ENCODE results near the gene VNN1.
"Not testable (repeated sequence)": the region's sequence is repeated elsewhere in the genome, so short reads cannot be mapped to it uniquely, and the experiment has no call there.

VNN1 gene

DNA sequence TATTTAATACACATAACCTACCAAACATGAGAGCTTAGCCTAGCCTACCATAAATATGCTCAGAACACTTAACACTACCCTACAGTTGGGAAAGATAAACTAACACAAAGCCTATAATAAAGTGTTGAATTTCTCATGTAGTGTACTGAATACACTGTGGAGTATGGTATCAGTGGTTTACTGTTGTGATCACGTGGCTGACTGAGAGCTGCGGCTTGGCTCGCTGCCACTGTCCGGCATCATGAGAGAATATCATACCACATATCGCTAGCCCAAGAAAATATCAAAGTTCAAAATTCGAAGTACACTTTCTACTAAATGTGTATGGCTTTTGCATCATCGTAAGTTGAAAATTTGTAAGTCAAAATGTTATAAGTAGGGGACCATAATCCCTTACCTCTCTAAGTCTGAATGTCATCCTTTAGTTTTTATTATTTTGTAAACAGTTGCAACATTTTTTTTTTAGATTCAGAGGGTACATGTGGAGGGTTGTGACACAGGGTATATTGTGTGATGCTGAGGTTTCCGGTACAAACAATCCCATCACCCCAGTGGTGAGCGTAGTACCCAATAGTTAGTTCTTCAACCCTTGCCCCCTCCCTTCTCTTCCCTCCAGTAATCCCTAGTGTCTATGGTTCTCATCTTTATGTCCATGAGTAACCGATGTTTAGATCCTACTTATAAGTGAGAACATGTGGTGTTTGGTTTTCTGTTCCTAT is 40.3 kb downstream of the VNN1 start:
- DNase-seq (ENCODE audit: low read depth in 1 of 2, low spot score in 1 of 2), result no peak

GRCh38 chr6:132671295-132671694 is 42.6 kb downstream of the VNN1 start:
- no peak for DNase-seq (ENCODE audit: low read depth in 1 of 2, low spot score in 1 of 2)

GRCh38 chr6:132669690-132670291 is 44.1 kb downstream of the VNN1 start:
- DNase-seq (ENCODE audit: low read depth in 1 of 2, low spot score in 1 of 2), result no peak

GRCh38 chr6:132666118-132666517 is 47.7 kb downstream of the VNN1 start:
- no peak for DNase-seq (ENCODE audit: low read depth in 1 of 2, low spot score in 1 of 2)

DNA sequence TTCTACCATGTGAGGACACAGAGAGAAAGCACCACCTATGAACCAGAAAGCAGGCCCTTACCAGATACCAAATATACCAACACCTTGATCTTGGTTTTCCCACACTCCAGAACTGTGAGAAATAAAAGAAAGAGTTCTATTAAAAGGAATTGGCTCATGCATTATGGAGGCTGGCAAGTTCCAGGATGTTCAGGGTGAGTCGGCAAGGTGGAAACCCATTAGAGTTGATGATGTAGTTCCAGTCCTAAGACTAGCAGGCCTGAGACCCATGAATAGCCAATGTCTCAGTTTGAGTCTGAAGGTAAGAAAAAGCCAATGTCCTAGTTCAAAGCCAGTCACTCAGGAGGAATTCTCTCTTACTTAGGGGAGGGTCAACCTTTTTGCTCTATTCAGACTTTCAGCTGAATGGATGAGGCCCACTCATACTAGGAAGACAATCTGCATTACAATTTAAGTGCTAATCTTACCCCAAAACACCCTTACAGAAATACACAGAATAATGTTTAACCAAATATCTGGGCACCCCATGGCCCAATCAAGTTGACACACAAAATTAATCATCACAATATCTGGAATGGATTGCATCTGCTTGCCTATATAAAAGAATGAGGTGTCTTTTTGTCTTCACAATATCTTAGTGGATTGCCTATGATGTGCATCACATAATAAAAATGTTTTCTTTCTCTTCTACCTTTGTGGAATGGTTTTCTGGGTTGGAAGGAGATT is 49.4 kb downstream of the VNN1 start:
- no peak for DNase-seq (ENCODE audit: low read depth in 1 of 2, low spot score in 1 of 2)

DNA sequence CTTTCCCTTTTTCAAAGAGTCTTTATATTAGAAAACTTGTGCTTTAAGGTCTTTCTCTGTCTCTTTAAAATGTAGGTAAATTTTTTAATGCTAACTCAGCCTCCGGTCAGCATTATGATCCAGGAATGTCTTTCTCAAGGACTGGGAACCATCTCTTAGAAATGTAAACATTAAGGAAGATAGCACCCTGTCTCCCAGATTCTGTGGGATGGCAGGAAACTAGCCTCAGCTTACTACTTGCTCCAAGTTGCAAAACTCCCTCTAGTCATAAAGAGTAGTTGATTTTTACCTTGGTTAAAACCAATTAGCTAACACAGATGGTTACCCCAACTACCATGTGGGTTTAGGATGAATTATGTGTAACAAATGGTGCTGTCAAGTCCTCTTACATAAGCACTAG is 50.2 kb downstream of the VNN1 start:
- no peak for DNase-seq (ENCODE audit: low read depth in 1 of 2, low spot score in 1 of 2)

- DNase-seq (ENCODE audit: low read depth in 1 of 2, low spot score in 1 of 2), result no peak
Measured at GRCh38 chr6:132661906-132662305, 51.9 kb downstream of the VNN1 start.

DNA sequence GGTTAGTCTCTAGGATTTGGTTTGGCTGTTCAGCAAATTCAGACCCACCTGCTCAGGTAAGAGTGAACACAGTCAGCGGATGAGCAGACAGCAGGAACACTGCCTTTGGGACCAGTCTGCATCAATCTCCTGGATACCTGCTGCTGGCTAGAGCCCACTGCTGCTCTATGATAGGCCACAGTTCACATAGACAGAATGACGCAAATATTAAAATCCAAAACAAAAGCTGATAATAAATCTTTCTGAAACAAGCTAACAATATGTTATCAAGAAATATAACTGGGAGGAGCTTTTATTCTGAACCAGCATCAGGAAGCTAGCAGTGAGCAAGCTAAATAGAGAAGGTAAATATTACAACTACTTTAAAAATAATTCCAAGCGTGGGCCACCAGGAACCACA is 54.8 kb downstream of the VNN1 start, which contains the start of gene TAAR1:
Gene TAAR1 (minus strand): TSS at position 101 of the 400 bp plus-strand sequence. CDS start 13,179 bp downstream, outside the sequence.
- no peak for DNase-seq (ENCODE audit: low read depth in 1 of 2, low spot score in 1 of 2)

GRCh38 chr6:132651062-132651461 is 62.8 kb downstream of the VNN1 start:
- DNase-seq (ENCODE audit: low read depth in 1 of 2, low spot score in 1 of 2), result no peak

- DNase-seq (ENCODE audit: low read depth in 1 of 2, low spot score in 1 of 2), result no peak
Measured at GRCh38 chr6:132650429-132650828, 63.4 kb downstream of the VNN1 start.

DNA sequence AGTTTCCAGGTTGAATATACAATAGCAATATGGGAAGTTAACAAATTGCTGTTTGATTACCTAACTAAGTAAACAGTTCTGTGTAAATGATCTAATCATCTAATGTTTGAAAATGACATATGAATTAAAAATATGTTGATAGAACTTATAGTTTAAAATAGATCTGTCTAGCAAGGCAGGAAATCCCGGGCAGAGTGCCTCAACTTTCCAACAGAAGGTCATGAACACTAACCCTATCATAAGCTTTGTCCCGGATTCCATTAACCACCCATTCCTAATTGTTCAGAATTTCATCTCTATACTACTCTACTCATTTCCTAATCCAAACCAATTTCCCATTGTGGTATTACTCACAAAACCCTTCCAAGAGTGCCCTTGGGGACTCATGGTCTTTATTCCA is 65.0 kb downstream of the VNN1 start:
- no peak for DNase-seq (ENCODE audit: low read depth in 1 of 2, low spot score in 1 of 2)

DNA sequence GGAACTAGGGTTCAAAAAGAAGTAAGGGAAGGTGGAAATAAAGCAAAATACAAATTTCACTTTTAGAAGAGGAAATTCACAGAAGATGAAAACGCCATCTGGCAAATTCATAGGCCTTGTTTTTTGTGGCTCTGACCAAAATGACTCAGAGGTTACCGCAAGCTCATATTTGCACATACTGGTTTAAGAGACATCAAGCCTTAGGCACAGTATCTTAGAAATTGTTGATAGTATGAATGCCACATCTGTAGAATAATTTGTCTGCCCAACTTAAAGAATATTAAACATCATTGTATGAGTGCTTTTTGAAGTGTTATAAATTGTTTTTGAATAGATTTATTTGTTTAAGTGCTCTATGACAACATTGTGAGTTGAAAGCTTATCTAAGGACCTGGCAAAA is 65.5 kb downstream of the VNN1 start:
- DNase-seq (ENCODE audit: low read depth in 1 of 2, low spot score in 1 of 2), result no peak

GRCh38 chr6:132643547-132643946 is 70.3 kb downstream of the VNN1 start:
- DNase-seq (ENCODE audit: low read depth in 1 of 2, low spot score in 1 of 2), result no peak

- DNase-seq (ENCODE audit: low read depth in 1 of 2, low spot score in 1 of 2), result not testable (repeated sequence)
Measured at GRCh38 chr6:132637135-132637534, 76.7 kb downstream of the VNN1 start.

DNA sequence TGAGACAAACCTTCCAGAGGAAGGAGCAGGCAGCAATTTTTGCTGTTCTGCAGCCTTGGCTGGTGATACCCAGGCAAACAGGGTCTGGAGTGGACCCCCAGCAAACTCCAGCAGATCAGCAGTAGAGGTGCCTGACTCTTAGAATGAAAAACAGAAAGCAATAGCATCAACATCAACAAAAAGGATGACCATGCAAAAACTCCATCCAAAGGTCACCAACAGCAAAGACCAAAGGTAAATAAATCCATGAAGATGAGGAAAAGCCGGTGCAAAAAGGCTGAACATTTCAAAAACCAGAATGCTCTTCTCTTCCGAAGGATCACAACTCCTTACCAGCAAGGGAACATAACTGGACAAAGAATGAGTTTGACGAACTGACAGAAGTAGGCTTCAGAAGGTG is 77.9 kb downstream of the VNN1 start:
- DNase-seq (ENCODE audit: low read depth in 1 of 2, low spot score in 1 of 2), result not testable (repeated sequence)

DNA sequence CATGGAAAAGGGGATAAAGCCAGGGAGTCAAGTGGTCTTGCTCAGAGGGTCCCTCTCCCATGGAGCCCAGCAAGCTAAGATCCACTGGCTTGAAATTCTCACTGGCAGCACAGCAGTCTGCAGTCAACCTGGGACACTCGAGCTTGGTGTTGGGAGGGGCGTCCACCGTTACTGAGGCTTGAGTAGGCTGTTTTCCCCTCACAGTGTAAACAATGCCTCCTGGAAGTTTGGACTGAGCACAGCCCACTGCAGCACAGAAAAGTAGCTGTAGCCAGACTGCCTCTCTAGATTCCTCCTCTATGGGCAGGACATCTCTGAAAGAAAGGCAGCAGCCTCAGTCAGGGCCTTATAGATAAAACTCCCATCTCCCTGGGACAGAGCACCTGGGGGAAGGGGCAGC is 78.6 kb downstream of the VNN1 start:
- DNase-seq (ENCODE audit: low read depth in 1 of 2, low spot score in 1 of 2), result not testable (repeated sequence)

DNA sequence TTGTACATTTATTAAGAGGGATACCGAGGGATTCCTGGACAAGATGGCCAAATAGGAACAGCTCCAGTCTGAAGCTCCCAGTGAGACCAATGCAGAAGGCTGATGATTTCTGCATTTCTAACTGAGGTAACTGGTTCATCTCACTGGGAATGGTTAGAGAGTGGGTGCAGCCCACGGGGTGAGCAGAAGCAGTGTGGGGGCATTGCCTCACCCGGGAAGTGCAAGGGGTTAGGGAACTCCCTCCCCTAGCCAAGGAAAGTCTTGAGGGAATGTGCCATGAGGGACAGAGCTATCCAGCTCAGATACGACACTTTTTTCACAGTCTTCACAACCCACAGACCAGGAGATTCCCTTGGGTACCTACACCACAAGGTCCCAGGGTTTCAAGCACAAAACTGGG is 79.1 kb downstream of the VNN1 start:
- DNase-seq (ENCODE audit: low read depth in 1 of 2, low spot score in 1 of 2), result no peak

DNA sequence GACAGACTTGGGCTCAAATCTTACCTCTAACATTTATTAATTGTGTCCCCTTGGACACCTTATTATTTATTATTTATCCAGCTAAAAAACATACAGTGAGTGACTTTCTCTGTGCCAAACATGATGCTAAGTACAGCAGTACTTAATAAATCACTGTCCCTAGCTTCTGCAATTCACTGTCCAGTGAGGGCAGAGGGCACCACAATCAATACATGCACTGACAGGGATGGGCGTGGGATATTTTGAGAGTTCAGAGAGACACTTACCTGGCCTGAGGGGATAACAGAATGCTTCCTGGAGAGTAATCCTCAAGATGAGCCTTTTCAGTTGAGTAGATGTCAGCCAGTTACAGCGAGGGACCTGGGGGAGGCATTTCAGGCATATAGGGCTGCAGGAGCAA is 80.5 kb downstream of the VNN1 start:
- no peak for DNase-seq (ENCODE audit: low read depth in 1 of 2, low spot score in 1 of 2)
